Measurements from ENCODE around the gene FAM53A.

FAM53A gene

GRCh38 chr4:1600211-1600780 is 83.8 kb downstream of the FAM53A start:
- Histone ChIP-seq H3K36me3 (ENCODE audit: control insufficient read depth, insufficient read depth, low read length) (no peaks in the 10 kb centered on the region), H3K27me3 (replicated peaks; ENCODE audit: control insufficient read depth, insufficient read depth, low read length) (no peaks in the 10 kb centered on the region), H3K4me3 (replicated peaks; ENCODE audit: low read depth, low read length) (no peak overlapping the region)
- DNase-seq (ENCODE audit: extremely low read depth, insufficient read length): no peak
- no peak for TF ChIP-seq CTCF (IDR thresholded peaks at IDR 0.05; ENCODE audit: insufficient read depth, low read length, poor library complexity, severe bottlenecking)

- Histone ChIP-seq H3K27me3 (replicated peaks; ENCODE audit: control insufficient read depth, insufficient read depth, low read length) (no peaks in the 10 kb centered on the region), H3K36me3 (ENCODE audit: control insufficient read depth, insufficient read depth, low read length) (no peaks in the 10 kb centered on the region), H3K4me3 (replicated peaks; ENCODE audit: low read depth, low read length) (no peak overlapping the region)
- no peak for DNase-seq (ENCODE audit: extremely low read depth, insufficient read length)
- TF ChIP-seq CTCF (IDR thresholded peaks at IDR 0.05; ENCODE audit: insufficient read depth, low read length, poor library complexity, severe bottlenecking): no peak
Measured at GRCh38 chr4:1599491-1600210, 84.5 kb downstream of the FAM53A start.

GRCh38 chr4:1599026-1599481 is 85.1 kb downstream of the FAM53A start:
- Histone ChIP-seq H3K27me3 (replicated peaks; ENCODE audit: control insufficient read depth, insufficient read depth, low read length) (no peaks in the 10 kb centered on the region), H3K4me3 (replicated peaks; ENCODE audit: low read depth, low read length) (no peak overlapping the region), H3K36me3 (ENCODE audit: control insufficient read depth, insufficient read depth, low read length) (no peaks in the 10 kb centered on the region)
- DNase-seq (ENCODE audit: extremely low read depth, insufficient read length): no peak
- TF ChIP-seq CTCF (IDR thresholded peaks at IDR 0.05; ENCODE audit: insufficient read depth, low read length, poor library complexity, severe bottlenecking): no peak

GRCh38 chr4:1598206-1599025 is 85.7 kb downstream of the FAM53A start:
- no peak for TF ChIP-seq CTCF (IDR thresholded peaks at IDR 0.05; ENCODE audit: insufficient read depth, low read length, poor library complexity, severe bottlenecking)
- Histone ChIP-seq H3K4me3 (replicated peaks; ENCODE audit: low read depth, low read length) (no peak overlapping the region), H3K36me3 (ENCODE audit: control insufficient read depth, insufficient read depth, low read length) (no peaks in the 10 kb centered on the region), H3K27me3 (replicated peaks; ENCODE audit: control insufficient read depth, insufficient read depth, low read length) (no peaks in the 10 kb centered on the region)
- DNase-seq (ENCODE audit: extremely low read depth, insufficient read length): no peak

- no peak for TF ChIP-seq CTCF (IDR thresholded peaks at IDR 0.05; ENCODE audit: insufficient read depth, low read length, poor library complexity, severe bottlenecking)
- Histone ChIP-seq H3K36me3 (ENCODE audit: control insufficient read depth, insufficient read depth, low read length) (no peaks in the 10 kb centered on the region), H3K27me3 (replicated peaks; ENCODE audit: control insufficient read depth, insufficient read depth, low read length) (no peaks in the 10 kb centered on the region), H3K4me3 (replicated peaks; ENCODE audit: low read depth, low read length) (no peak overlapping the region)
- no peak for DNase-seq (ENCODE audit: extremely low read depth, insufficient read length)
Measured at GRCh38 chr4:1597021-1597931, 86.8 kb downstream of the FAM53A start.
